ENCODE results near the gene MST1R.

DNA sequence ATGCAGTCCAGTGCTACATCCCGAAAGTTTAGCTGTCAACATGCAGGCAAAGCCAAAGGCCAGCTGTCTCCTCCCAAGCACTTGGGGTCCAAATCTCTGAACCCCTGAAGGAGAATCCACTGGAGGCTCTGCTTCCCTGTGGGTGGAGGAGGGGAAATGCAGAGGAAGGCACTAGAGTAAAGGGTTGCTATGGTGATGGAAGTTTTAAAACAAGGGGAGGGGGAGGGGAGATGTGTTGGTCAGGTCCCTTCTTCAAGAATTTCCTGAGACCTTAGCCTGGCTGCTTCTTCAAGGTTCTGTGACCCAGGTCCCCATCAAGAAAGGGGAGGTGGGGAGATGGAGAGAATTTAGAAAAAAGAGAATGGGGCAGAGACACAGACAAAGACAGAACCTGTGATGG, 36.3 kb downstream of the MST1R start:
- TF ChIP-seq, protein P1, sequence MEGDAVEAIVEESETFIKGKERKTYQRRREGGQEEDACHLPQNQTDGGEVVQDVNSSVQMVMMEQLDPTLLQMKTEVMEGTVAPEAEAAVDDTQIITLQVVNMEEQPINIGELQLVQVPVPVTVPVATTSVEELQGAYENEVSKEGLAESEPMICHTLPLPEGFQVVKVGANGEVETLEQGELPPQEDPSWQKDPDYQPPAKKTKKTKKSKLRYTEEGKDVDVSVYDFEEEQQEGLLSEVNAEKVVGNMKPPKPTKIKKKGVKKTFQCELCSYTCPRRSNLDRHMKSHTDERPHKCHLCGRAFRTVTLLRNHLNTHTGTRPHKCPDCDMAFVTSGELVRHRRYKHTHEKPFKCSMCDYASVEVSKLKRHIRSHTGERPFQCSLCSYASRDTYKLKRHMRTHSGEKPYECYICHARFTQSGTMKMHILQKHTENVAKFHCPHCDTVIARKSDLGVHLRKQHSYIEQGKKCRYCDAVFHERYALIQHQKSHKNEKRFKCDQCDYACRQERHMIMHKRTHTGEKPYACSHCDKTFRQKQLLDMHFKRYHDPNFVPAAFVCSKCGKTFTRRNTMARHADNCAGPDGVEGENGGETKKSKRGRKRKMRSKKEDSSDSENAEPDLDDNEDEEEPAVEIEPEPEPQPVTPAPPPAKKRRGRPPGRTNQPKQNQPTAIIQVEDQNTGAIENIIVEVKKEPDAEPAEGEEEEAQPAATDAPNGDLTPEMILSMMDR (IDR thresholded peaks at IDR 0.05; ENCODE audit: insufficient read depth, low read depth, low read length) = no peak
- no peak for TF ChIP-seq EZH2 (IDR thresholded peaks at IDR 0.05; ENCODE audit: insufficient read depth, low read length)

Measured in astrocyte (in vitro differentiated cells and primary cell).